Omental fat pad (tissue), 4 donors: ENCODE data around the gene PRLH. TPM values are rescaled to one million over a fixed set of nuclear protein-coding genes. Genes with fewer than 3 reads are reported as not detected.
A peak's percentile ranks its signal among the peaks of the same experiment; 100 is the strongest.

Experiments
- ATAC-seq: fragments of 150-250 bp; one replicate; pipeline ENCODE4 v1.9.1; 2016; ENCODE audit warnings: mild to moderate bottlenecking, moderate library complexity; ENCODE audit not compliant: low FRiP score
- DNase-seq: peaks from one replicate; pipeline ENCODE4 v3.0.0-alpha.2; 2019; ENCODE audit warnings: low spot score
- total RNA-seq, 4 donors: library from RNA; depleted of rRNA; stranded (reverse); fragments of >200 nt; gene quantifications; one replicate each; pipeline ENCODE4 v1.1.0, GENCODE V29; 2016
- TF ChIP-seq, protein P1 (sequence below), 3 donors: fragments of 450-650 bp; IDR thresholded peaks; one replicate each; pipeline ENCODE4 v1.5.1; 2016 to 2017; ENCODE audit warnings: antibody characterized with exemption in 3 of 3, mild to moderate bottlenecking in 3 of 3, moderate library complexity in 2 of 3

The PRLH gene
- total RNA-seq, 4 donors from 2014 or later: not detected

DNA sequence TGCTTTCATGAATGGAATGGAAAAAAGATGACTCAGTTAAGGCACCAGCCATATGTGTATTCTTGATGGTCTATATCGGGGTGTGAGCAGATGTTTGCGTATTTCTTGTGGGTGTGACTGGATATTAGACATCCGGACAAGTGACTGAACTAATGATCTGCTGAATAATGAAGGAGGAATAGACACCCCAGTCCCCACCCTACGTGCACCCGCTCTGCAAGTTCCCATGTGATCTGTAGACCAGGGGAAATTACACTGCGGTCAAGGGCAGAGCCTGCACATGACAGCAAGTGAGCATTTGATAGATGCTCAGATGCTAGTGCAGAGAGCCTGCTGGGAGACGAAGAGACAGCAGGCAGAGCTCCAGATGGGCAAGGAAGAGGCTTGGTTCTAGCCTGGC is 12.4 kb upstream of the PRLH start:
- DNase-seq: no peak
- TF ChIP-seq, protein P1, sequence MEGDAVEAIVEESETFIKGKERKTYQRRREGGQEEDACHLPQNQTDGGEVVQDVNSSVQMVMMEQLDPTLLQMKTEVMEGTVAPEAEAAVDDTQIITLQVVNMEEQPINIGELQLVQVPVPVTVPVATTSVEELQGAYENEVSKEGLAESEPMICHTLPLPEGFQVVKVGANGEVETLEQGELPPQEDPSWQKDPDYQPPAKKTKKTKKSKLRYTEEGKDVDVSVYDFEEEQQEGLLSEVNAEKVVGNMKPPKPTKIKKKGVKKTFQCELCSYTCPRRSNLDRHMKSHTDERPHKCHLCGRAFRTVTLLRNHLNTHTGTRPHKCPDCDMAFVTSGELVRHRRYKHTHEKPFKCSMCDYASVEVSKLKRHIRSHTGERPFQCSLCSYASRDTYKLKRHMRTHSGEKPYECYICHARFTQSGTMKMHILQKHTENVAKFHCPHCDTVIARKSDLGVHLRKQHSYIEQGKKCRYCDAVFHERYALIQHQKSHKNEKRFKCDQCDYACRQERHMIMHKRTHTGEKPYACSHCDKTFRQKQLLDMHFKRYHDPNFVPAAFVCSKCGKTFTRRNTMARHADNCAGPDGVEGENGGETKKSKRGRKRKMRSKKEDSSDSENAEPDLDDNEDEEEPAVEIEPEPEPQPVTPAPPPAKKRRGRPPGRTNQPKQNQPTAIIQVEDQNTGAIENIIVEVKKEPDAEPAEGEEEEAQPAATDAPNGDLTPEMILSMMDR (IDR thresholded peaks at IDR 0.05): no peak

DNA sequence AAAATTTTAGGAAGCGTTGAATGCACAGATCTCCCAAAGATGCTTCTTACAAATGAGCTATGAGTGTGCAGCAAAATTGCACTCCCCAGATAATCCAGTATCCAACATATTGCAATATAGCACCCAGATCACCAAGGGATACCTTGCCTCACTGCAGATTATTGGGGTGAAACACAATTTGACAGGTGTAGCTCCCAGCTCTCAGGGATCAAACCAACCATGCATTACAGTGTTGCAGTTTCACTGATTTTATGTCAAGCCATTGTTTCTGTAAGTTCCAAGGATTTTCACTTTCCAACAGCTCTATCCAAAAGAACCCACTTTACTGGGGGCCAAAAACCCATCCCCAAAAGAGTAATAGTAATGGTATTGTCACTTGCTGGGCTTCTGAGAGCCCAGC is 10.8 kb upstream of the PRLH start:
- DNase-seq: no peak
- TF ChIP-seq, protein P1 (IDR thresholded peaks at IDR 0.05): no peak
- no peak for ATAC-seq

More for the DNA sequence above, 12.4 kb upstream of the PRLH start:
- ATAC-seq: no peak

DNA sequence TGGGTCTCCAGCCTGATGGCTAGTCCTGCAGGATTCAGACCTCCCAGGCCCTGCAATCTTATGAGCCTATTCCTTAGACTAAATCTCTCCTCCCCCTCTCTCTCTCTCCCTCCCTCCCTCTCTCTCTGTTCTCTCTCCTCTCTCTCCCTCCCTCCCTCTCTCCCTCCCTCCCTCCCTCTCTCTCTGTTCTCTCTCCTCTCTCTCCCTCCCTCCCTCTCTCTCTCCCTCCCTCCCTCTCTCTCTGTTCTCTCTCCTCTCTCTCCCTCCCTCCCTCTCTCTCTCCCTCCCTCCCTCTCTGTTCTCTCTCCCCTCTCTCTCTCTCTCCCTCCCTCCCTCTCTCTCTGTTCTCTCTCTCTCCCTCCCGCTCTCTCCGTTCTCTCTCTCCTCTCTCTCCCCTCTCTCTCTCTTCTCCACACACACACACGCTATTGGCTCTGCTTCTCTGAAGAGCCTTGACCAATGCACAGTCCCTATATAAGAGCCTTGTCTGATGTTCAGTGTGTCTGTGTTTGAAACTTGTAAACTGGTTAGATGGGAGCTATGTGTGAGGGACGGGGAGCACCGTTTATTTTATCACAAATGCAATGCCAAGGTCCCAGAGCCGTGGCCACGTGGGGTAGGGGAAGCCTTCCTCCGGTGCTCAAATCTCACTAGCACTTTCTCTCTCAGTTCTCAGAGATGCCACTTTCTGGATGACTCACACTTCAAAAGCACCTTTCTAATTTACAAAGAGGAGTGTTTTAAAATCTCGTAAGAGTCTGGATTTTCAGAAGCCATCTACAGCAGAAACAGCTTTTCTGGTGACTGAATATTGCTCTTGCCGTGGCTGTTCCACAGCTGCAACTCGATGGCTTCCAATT is 9.4 kb upstream of the PRLH start:
- TF ChIP-seq, protein P1 (IDR thresholded peaks at IDR 0.05): no peak
- ATAC-seq (no peak), DNase-seq (no peak)

DNA sequence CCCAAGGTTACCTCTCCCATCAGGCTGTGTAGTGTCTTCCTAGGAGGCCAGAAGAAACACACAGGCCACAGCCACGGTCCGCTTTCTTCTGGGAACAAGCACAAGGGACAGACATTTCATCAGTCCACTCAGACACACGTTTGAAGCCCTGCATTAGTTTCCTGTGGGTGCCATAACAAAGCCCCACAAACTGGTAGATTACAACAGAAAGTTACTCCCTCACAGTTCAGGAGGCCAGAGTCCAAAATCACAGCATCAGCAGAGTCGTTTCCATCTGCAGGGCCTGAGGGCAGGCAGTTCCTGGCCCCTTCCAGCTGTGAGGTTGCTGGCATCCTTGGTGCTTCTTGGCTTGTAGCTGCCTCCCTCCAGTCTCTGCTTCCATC is 8.8 kb upstream of the PRLH start:
- TF ChIP-seq, protein P1 (IDR thresholded peaks at IDR 0.05): no peak
- ATAC-seq: no peak
- DNase-seq: no peak

DNA sequence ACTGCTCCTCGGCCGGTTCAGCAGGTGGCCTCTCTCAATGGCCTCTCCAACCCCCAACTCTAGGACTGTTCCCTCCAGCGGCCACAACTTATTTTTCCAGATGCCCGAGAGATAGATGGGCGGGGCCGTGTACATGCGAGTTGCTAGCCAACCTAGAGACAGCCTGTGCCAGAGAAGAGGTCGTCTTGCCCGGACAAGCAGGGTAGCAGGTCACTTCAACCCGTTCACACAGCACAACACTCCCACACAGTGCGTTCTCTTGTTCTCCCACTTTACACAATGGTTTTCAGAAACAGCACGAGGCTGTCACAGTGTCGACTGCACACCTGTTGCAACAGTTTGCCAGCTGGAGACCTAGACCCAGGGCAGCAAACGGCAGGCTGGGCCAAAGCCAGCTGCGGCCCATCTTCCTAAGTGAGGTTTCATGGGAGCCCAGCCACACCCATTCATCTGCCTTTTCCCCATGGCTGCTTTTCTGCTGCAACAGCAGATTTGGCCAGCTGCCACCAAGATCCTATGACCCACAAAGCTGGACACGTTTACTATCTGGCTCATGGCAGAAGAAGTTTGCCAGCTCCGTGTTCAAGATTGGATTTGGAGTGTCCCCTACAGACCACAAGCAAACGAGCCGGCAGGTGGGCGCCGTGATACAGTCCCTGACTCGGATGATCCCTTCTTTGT is 7.3 kb upstream of the PRLH start:
- TF ChIP-seq, protein P1 (IDR thresholded peaks at IDR 0.05): no peak
- ATAC-seq (no peak), DNase-seq (peak; percentile 58)

DNA sequence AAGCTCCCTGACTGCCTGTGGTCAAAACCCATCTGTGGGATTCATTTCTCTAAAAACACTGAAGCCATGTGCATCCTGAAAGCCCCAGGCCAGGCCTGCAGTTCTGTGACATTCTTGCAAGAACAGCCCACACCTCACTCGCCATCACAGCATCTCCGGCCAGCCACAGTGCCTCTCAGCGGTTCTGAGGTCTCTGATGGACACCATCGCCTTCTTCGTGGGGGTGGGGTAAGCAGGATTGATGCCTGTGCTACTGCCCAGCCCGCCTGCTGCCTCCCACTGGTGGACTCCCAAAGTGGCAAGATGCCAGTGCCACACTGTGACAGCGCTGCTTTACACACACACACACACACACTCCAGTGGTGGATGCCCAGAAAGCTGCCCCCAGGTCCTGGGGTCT is 5.2 kb upstream of the PRLH start:
- TF ChIP-seq, protein P1 (IDR thresholded peaks at IDR 0.05): no peak
- no peak for DNase-seq

More for the DNA sequence above, 5.2 kb upstream of the PRLH start:
- ATAC-seq: no peak
